ENCODE measurements around the gene CXCR6.

GRCh38 chr3:45975686-45976085 is 32.4 kb downstream of the CXCR6 start:
- no peak for TF ChIP-seq CTCF (conservative IDR thresholded peaks at IDR 0.05; ENCODE audit: low read depth in 2 of 2)
- TF ChIP-seq NANOG (IDR thresholded peaks at IDR 0.05; ENCODE audit: borderline replicate concordance) = no peak

Data from GM23338 (cell line).